ENCODE measurements around the gene MS4A6E.
"Not testable (repeated sequence)": the region's sequence is repeated elsewhere in the genome, so short reads cannot be mapped to it uniquely, and the experiment has no call there.

Gene MS4A6E

DNA sequence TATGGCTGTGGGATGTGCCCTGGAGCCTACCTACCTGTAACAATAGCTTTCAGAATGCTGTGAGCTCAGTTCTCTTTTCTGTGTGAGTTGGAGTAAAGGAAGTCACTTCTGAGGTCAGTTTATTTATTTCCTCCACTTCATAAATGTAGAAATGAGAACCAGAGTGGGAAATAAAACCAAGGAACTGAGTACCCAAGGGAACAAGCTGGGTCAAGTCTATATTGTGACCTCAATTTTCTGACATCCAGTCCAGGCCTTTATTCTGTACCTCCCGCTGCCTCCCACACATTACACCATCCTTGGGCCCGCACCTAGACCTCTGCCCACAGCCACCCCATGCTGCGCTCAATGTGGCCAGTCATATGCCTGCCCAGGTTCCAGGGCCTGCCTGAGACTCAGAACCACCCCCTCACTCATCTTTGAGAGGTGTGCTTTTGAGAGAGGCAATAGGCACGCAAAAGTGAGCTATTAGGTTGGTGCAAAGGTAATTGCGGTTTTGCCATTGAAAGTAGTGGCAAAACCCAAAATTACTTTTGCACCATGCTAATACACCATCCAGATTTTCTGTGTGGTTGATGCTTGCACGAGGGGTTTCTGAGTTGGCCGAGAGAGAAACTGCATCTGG lies 9.8 kb downstream of the MS4A6E start:
- no peak for DNase-seq

DNA sequence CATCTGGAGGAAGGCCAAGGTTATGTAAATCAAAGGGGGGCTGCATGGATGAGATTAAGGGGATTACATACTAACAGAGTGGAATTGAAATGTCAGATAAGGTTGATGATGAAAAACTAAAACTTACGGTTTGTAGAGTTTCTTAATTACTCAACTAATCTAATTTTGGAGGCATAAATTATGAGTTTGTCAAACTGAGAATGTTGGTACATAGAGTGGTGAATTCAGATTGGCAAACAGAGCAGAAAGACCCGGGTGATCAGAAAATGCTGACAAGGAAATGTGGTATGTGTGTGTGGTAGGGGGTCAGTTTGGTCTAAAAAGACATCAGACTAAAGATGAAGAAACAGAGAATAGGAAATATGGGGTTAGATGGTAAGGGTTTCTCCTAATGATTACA lies 11.0 kb downstream of the MS4A6E start:
- DNase-seq = no peak

DNA sequence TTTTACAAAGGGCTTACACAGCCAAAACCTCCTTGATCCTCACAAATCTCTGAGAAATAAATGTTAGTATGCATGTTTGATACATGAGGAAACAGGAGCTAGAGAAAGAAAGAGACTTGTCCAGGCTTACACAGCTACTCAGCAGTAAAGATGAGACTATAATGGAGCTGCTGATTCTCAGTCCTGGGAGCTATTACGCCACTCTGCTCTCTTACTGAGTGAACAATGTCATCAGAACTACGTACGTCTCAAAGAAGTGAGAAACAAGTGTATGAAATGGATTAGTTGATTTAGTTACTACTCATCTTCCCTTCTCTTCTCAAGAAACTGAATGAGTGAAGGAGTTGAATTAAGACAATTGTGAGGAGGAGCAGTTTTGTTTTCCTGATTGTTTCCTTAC lies 12.3 kb downstream of the MS4A6E start:
- DNase-seq = no peak

DNA sequence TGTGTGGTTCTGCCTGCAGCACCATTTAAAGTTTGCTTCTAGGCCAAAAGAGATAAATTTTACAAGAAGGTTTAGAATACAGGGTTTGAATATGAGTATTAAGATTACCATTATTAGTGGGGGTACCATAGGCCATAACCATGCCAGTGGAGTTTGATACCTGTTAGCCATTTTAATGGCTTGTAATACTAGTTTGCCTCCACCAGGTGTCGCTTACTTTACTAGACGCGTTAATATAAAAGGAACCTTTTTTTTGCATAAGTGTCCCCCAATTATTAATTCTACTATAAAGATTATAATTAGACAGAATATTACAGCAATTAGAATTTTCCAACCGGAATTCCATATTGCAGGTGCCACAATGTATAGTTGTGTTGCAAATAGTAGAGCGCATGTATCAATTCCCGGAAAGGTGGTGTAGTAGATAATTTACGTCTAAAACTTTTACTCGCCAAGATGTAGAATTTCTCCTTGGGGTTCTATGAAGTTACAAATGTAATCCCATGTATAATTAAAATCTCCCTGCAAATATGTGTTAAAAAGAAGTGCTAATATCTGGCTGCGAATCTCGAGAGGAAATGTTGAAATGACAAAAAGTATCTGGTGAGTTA lies 16.1 kb downstream of the MS4A6E start:
- no peak for DNase-seq

DNA sequence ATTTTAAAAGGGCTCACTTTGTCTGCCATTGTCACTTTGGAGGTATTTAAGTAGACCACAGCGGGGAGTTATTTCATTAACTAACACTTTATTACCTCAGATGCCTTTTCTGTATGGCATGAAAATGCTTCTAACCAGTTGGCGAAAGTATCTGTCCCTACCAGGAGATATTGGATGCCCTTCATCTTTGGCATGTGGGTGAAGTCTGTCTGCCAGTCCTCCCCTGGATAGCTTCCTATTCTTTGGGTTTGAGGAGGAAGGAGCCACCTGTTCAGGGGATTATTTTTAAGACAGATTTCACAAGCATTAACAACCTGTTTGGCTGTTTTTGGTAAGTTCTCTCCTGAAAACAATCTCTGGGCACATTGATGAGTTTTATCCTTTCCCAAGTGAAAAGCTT lies 17.1 kb downstream of the MS4A6E start:
- no peak for DNase-seq

DNA sequence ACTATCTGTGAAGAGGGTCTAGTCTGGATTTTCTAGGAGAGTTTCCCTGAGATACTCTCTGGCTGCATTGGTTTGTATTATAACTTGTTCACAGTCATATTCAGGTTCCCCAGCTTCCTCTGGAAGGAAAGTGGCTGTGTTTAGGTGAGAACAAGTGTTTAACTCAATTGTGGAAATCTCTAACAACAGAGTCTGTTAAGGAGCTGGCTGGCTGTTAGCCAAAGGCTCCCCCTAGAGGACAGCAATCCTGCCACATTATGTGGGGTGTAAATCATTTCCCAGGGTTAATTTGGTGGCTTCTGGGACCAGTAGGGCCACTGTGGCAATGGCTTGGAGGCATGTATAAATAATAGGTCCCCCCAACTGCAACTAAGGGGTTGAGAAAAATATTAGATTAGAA lies 18.4 kb downstream of the MS4A6E start:
- no peak for DNase-seq

DNA sequence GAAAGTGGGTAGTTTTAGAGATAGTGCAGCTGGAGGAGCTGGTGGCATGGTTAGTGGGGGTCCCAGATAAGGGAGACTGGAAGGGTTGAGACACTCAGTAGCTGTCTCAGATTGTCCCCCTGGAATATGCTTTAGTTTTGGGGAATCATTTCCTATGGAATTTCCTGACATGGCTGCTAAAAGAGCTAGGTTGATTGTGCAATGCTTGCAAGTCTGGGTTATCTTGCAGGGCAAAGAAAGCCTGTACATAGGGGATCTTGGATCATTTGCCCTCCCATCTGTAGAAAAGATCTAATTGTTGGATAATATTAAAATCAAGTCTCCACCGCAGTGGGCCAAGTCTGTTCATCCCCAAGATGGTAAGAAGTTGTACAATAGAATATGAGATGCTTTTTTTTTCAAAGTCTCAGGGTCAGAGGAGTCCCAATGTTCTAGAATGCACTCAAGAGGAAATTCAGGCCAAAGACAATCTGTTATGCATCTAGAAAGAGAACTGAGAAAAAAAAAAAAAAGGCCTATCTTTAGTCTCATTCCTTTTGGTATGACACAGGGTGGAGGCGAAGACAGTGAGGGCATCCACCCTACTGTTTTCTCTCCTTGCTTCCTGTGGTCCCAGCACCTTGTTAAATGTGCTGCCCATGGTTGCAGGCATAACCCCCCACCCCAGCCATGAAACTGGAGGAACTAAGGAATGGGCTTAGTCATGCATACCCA lies 20.2 kb downstream of the MS4A6E start:
- DNase-seq = no peak

DNA sequence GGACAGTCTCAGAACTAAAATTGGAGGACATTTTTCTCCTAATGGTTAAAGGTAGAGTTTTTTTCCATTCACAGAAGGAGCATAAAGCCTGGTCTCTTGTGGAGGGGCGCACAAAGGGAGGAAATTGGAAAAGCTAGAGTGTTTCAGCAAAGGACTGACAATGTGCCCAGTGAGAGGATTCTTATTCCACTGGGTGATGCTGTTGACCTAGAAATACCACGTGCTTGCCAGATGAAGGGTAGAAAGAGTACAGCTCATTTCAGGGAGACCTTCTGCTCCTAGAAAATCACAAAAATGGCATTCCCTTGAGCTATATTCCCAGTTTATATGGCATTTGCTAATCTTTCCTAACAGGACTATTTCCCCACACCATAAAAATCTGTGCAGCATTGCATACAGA lies 21.1 kb downstream of the MS4A6E start:
- no peak for DNase-seq

DNA sequence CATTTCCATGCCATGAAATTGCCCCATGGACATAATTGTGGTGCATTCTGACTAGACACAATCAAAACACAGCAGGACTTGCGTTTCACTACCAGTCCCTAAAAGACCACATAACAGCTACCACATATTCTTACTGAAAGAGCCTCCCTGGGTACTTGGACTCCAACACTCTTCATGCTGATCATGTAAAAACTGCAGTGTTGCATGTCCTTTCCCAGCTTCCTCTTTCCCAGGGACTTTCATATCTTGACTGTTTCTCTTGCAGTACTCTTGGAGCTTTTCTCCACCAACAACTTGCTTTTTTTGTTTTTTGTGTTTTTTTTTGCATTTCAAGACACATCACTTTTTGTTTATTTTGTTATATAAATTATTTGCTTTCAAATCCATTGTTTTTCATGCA lies 22.9 kb downstream of the MS4A6E start:
- DNase-seq = no peak

DNA sequence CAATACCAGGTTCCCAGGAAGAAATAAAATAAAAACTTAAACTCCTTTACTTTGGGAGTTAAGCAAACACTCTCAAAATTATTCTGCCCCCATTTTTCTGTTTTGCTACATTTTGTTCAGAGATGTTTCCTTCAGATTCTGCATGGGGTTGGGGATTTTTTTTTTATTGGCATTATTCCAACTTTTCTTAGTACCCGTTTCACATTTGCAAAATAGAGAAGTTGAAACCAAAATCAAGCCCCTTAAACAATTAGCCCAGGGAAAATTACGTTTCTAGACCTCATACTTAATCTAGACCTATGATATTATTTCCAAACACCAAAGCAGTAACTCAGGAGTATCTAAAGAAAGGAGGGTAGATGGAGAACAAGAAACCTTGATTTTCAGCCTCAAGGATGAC lies 30.7 kb downstream of the MS4A6E start:
- no peak for DNase-seq

DNA sequence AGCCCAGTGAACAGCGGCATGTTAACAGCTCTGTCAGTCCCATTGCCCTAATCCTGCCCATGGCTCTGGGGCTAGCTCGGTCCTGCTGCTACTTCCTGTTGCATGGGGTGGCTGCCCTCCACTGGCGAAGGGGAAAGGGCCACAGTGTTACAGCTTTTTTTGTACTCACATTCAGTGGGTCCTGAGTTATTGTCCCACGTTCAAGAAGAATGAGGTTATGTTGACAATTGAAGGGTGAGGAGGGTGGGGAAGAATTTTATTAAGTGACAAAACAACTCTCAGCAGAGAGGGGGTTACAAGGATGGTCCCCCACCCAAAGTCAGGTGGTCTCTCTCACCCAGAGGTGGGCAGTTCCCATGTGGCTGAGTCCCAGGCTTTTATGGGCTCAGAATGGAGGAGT lies 33.6 kb downstream of the MS4A6E start:
- no peak for DNase-seq

DNA sequence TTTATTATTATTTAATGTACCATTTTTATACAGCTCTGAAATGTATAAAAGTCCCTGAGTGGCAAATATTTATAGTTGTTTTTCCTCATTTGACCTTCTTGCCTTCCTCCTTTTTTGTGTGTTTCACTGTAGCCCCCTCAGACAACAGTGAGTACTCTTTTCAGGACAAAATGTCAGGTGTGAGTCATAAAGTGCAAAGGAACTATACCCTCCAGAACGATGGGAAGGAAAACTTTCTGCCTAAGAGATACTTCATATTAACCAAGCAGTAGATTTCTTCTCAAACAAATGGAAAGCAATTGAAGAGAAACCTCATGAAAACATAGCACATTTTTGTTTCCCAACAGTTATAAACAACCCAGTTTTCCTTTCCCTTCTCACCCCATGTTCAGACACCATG lies 35.2 kb downstream of the MS4A6E start:
- DNase-seq = no peak

DNA sequence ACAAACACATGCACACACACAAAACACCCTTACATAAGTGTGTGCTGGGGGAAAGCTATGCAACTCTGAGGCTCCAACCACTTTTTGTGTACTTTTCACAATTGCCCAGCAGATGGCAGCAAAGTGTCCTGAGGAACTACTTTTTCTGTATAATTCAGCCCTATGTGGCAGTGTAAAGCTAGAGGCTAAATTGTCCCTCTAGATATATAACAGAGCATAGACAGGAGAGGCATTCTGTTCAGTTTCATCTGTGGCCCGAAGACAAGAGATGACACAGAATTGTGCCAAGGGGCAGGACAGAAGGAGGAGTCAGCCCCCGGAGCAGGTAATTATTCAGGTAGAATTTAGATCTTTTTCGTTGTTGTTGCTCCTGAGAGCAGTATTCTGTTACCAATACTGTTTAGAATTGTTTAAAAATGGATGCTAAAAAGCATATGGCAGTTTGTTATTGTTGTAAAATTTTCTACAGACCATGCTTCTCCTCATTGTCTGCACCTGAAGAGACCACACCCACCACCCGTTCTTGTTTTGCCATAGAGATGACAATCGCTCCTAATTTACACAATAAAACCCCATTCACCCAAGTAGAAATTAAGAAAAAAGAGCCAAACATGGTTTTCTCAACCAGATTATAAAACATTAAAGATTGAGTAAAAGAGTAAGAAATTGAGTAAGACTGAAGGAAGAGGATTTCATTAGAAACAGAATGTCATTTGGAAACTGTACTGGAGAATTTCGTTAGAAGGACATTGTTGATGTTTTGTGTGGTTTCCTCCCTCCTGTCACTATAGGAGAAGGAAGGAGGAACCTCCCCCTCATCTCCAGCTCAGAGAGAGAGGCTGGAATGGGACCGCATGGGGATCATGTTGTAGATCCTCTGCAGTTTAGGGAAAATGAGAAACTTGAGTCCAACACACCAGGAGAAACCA lies 36.8 kb downstream of the MS4A6E start:
- DNase-seq = peak; percentile 26

DNA sequence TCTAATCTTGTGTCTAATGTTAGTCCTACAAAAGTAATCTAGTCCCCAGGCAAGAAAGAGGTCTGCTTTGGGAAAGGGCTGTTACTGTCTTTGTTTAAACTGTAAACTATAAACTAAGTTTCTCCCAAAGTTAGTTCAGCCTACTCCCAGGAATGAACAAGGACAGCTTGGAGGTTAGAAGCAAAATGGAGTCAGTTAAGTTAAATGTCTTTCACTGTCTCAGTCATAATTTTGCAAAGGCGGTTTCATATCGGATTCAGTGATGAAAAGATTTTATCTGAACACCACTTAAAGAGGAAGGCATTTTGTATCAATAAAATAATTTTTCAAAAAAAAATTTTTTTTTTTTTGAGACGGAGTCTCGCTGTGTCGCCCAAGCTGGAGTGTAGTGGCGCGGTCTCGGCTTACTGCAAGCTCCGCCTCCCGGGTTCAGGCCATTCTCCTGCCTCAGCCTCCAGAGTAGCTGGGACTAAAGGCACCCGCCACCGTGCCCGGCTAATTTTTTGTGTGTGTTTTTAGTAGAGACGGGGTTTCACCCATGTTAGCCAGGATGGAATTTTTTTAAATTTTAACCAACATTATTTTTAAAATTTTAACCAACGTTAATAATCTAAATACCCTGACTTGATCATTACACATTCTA lies 39.3 kb downstream of the MS4A6E start:
- not testable (repeated sequence) for DNase-seq

DNA sequence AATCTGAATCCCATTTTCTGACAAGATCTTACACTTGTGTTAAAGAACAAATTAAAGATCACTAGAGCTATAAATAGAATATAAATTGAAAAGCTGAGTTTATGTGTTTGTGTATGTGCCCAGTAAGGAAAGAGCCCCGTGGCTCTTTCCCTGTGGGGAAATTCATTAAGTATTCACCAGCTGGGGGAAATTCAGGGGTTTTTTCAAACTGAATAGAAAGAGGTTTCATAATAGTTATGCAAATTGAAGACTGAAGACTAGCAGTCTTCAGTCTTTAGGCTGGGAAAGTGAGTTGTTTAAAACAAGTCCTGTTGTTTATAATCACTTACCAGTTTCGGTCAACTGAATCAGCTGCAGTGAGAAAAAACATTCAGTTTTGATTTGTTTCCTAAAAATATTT lies 40.0 kb downstream of the MS4A6E start:
- no peak for DNase-seq

DNA sequence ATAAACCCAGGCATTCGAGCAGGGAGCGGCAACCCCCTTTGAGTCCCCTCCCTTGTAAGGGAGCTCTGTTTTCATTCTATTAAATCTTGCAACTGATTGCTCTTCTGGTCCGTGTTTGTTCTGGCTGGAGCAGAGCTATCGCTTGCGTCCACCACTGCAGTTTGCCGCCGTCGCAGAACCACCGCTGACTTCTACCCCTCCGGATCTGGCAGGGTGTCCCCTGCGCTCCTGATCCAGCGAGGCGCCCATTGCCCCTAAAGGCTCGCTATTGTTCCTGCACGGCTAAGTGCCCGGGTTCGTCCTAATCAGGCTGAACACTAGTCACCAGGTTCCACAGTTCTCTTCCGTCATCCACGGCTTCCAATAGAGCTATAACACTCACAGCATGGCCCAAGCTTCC lies 40.8 kb downstream of the MS4A6E start:
- no peak for DNase-seq

DNA sequence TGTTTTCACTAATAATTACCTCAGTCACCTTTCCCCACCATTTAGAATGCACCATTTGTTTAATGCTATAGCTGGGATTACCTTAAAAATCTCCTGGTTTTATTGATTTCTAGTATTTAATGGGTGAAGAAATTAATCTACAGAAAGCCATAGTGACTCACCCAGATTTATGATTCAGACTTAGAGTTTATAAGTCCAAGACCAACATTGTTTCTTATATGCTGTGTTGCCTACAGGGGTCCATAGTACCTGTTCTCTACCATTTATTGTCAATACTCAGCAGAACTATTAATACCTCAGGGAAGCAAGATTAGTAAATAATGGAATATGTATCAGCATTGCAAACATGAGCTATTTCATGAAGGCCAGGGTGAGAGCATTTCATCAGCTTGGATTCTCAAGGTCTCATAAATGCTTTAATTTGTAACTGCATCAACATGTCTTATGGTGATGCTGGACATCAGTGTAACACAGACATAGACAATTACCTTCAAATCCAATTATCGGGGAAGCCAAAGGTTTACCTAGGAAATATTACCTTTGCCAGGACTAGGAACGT lies 43.3 kb downstream of the MS4A6E start:
- DNase-seq = no peak

DNA sequence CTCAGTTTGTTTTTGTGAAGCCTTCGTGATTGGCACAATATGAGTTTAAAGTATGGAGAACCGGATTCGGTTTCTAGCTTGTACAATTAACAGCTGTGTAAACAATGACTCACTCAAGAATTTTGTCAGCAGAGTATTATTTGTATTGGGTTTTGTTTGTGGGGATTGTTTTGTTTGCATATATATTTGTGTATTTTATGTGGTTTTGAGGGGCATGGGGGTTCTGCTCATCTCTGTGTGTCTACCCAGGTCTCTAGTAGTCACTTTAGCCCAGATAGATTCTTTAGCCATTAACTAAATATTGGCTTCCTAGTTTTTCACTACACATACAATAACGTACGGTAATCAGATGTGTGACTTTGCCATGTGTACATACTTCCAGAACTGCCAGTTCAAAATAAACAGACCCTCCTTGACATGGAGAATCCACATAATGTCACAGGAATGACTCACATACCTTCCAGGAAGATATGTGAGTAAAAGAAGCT lies 43.8 kb downstream of the MS4A6E start:
- DNase-seq = no peak

DNA sequence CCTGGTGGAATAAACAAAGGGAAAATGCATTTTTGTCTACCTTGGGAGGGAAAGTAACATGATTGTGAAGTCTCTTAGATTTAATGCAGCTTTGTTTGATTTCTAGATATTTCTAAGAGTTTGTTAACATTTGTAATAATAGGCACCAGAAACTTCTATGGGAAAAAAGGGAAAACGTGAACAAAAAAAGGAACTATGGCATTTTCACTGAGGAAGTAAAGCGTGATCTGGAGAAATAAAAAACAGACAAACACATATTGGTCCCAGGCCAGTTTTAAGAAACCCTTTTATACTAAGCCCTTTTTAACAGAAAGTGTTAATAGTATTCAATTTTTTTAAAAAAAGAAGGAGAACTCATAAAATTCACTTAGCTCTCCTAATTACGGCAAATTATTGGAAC lies 44.3 kb downstream of the MS4A6E start:
- DNase-seq = no peak

DNA sequence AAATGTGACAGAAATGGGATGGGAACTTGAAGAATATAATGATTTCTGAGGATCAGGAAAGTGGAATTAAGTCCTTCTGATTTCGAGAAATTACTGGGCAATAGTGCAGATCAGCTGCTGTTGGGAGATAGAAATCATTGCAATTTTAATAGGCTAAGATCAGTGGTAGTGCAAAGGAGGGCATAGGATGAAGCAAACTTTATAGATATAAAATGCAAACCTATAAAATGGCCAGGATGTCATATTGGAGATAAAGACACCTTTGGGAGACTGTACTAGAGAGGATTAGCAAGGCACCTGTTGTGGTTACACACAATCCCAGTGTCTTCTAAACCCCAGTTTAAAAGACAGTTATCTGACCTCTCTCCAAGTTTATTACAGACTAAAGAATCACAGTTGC lies 44.8 kb downstream of the MS4A6E start:
- DNase-seq = no peak

DNA sequence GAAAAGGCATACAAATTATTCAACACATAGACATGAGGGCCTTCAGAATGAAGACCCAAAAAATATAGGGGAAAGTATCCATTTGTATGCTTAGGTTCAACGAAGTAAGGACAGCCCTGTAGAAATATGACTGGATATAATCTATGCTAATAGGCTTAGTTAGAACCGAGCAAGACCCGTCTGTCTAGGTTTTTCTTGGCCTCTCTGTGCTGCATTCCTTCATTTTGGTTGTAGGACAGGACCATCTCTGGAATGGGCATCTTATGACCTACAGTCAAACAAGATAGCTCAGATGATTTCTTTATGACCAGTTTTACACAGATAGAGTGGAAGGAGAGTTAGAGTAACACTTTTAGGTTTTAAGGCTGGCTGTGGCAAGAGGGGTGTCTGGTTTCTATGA lies 45.7 kb downstream of the MS4A6E start:
- no peak for DNase-seq

DNA sequence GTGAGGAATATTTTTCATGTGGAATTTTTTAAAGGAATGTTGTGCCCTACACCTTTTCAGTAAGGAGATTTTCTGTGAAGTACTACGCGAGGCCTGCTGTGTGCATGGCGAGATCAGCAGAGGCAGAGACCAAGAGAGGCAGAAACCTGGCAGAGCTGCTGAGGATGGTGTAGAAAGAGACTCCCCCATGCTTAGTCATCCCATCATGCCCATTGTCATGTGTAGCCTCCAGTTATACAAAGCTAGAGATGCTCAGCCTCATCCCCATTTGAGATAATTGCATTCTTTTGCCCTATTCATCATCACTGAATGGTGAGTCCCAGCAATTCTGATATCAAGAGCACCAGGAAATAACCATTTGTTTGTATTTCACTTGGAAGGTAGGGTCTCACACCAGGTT lies 48.3 kb downstream of the MS4A6E start:
- no peak for DNase-seq

Measured in fibroblast of skin of abdomen (primary cell).